Chondrocyte (in vitro differentiated cells): Measurements from ENCODE around the gene TTC28. TPM values are rescaled to one million over a fixed set of nuclear protein-coding genes. Genes with fewer than 3 reads are reported as not detected.
A peak's percentile ranks its signal among the peaks of the same experiment; 100 is the strongest.

Experiments
- DNase-seq: peaks from one replicate; pipeline ENCODE4 v3.0.0; 2021; ENCODE audit warnings: mixed read lengths, low spot score
- H3K27ac Mint-ChIP-seq: one replicate; pipeline ENCODE4 v1.8.0; 2021; ENCODE audit warnings: mild to moderate bottlenecking, moderate library complexity, mixed read lengths; ENCODE audit not compliant: unreplicated experiment
- H3K27me3 Mint-ChIP-seq: 2 replicates; pipeline ENCODE4 v1.8.0; 2021; ENCODE audit warnings: low read depth, mixed read lengths
- H3K36me3 Mint-ChIP-seq: 2 replicates; pipeline ENCODE4 v1.8.0; 2021; ENCODE audit warnings: low read depth, mixed read lengths
- H3K4me1 Mint-ChIP-seq: 2 replicates; pipeline ENCODE4 v1.8.0; 2021; ENCODE audit warnings: low read depth, mild to moderate bottlenecking, mixed read lengths
- H3K4me3 Mint-ChIP-seq: one replicate; pipeline ENCODE4 v1.8.0; 2021; ENCODE audit warnings: mild to moderate bottlenecking, moderate library complexity, mixed read lengths; ENCODE audit not compliant: unreplicated experiment
- H3K9me3 Mint-ChIP-seq: 2 replicates; pipeline ENCODE4 v1.8.0; 2021; ENCODE audit warnings: low read depth, mixed read lengths
- total RNA-seq: library from RNA; stranded (reverse); gene quantifications from 3 replicates; pipeline ENCODE4 v1.2.1, GENCODE V29; 2021
- TF ChIP-seq, protein P1 (sequence below): fragments of 200-600 bp; sonication (generic); IDR thresholded peaks from 2 replicates; pipeline ENCODE4 v1.5.0; 2021; ENCODE audit warnings: antibody characterized with exemption, mild to moderate bottlenecking, moderate library complexity

Gene TTC28
- total RNA-seq, 1 donor from 2014 or later, result 38.3 TPM

DNA sequence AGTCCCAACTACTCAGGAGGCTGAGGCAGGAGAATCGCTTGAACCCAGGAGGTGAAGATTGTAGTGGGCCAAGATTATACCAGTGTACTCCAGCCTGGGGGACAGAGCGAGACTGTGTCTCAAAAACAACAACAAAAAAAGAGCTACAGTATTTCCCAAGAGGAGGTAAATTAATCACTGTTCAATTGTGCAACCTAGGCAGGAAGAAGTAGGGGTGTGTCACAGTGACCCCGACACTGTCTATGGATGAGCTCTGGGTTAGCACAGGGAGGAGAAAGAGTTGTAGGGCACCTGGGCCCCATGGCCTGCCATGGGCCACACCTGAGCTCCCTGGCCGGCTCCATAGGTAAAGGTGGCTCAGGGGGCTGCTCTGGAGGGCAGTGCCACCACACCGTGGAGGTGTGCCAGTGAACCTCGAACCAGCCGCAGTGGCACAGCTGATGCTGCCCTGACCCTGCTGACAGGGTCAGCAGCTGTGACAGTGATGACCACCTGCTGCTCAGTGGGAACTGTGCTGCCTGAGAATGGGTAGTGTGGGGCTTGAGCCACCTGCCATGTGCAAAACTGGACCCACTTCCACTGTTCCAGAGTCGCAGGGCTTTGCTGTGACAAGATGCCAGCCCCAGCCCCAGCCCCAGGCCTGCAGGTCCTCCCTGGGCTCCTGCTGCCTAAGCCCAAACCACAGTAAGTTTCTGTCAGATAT is 676.6 kb downstream of the TTC28 start:
- Mint-ChIP-seq H3K4me1 (peaks cover 14% of the 10 kb centered on the region), H3K9me3 (no peaks in the 10 kb centered on the region), H3K27me3 (no peaks in the 10 kb centered on the region), H3K4me3 (no peak overlapping the region), H3K27ac (no peak overlapping the region), H3K36me3 (peaks cover 7% of the 10 kb centered on the region)
- TF ChIP-seq, protein P1, sequence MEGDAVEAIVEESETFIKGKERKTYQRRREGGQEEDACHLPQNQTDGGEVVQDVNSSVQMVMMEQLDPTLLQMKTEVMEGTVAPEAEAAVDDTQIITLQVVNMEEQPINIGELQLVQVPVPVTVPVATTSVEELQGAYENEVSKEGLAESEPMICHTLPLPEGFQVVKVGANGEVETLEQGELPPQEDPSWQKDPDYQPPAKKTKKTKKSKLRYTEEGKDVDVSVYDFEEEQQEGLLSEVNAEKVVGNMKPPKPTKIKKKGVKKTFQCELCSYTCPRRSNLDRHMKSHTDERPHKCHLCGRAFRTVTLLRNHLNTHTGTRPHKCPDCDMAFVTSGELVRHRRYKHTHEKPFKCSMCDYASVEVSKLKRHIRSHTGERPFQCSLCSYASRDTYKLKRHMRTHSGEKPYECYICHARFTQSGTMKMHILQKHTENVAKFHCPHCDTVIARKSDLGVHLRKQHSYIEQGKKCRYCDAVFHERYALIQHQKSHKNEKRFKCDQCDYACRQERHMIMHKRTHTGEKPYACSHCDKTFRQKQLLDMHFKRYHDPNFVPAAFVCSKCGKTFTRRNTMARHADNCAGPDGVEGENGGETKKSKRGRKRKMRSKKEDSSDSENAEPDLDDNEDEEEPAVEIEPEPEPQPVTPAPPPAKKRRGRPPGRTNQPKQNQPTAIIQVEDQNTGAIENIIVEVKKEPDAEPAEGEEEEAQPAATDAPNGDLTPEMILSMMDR, result no peak
- no peak for DNase-seq

DNA sequence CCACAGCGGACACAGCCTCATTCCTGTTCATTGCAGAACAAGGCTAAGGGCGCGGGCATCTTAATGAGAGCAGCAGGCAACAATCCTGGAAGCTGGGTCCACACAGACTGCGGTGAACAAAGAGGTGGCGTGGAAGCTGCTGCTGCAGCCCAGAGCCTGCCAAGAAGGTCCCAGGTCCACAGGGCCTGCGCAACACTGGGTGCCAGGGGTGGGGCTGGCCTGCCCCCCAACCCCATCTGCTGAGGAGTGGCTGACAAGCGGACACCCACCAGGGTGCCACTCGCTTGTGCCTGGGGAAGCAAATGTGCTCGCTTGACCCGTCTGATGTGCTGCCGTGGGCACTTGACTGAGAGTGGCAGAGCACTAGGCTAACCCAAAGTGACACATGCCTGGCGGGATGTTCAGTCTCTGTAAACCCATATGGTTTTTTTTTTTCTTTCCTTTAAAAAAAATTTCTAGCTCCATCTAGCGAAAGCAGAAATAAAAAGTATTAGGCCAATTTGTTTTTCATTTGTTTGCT is 677.4 kb downstream of the TTC28 start:
- Mint-ChIP-seq H3K4me3 (no peak overlapping the region), H3K9me3 (no peaks in the 10 kb centered on the region), H3K4me1 (peaks cover 21% of the 10 kb centered on the region), H3K27ac (no peak overlapping the region), H3K36me3 (peaks cover 10% of the 10 kb centered on the region), H3K27me3 (no peaks in the 10 kb centered on the region)
- DNase-seq, result no peak
- TF ChIP-seq, protein P1, result no peak

DNA sequence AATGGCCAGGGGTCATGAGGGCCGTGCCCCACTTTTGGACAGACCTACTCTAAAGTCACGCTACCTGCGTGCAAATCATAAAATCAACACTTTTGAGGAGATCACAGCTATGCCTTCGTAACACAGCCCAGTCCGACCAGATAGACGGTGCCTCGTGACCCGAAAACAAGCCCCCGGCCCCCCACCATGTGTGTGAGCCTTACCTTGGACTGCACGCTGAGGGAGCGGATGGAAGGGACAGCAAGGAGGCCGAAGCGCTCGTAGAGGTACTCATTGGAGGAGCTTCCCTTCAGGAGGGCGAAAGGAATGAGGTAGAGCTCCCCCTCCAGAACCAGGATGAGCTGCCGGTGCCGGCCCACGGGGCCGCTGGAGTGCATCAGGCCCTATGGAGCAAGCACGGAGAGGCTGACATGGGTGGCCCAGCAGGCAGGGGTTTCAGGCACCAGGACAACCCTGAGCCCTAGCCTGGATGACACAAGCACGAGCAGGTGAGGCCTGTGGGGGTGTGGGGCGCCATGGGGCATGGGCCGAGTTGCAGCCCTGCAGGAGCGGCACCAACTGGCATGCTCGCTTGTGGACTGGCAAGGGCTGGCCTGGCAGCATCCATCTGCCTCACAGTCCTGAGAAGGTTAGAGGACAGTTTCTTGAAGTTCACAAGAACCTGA is 678.3 kb downstream of the TTC28 start:
- H3K36me3 Mint-ChIP-seq, result peaks cover 11% of the 10 kb centered on the region
- no peak overlapping the region for H3K27ac Mint-ChIP-seq
- TF ChIP-seq, protein P1, result no peak
- H3K27me3 Mint-ChIP-seq, result no peaks in the 10 kb centered on the region
- peaks cover 16% of the 10 kb centered on the region for H3K4me1 Mint-ChIP-seq
- H3K9me3 Mint-ChIP-seq, result no peaks in the 10 kb centered on the region
- H3K4me3 Mint-ChIP-seq, result no peak overlapping the region
- no peak for DNase-seq

DNA sequence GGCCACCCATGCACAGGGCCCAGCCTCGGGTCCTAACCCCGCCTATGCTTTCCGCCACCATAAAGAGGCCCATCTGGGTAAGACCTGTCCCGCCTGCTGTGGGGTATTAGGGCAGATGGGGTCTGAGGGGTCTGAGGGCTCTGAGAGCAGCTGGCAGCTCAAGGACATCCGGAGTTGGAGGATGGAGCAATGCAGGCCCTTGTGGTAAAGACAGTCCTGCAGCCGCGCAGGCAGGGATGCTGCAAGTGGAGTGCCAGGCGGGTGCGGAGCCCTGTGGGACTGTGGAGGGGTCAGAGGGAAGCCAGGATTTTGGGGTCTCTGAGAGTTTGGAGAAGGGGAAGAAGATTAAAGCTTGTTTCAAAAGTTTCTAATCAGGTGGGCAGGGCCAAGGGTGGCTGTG is 679.3 kb downstream of the TTC28 start:
- Mint-ChIP-seq H3K4me1 (peaks cover 9% of the 10 kb centered on the region), H3K27me3 (no peaks in the 10 kb centered on the region), H3K27ac (no peak overlapping the region), H3K4me3 (no peak overlapping the region), H3K36me3 (peaks cover 14% of the 10 kb centered on the region), H3K9me3 (no peaks in the 10 kb centered on the region)
- DNase-seq, result peak; percentile 61
- TF ChIP-seq, protein P1, result no peak

DNA sequence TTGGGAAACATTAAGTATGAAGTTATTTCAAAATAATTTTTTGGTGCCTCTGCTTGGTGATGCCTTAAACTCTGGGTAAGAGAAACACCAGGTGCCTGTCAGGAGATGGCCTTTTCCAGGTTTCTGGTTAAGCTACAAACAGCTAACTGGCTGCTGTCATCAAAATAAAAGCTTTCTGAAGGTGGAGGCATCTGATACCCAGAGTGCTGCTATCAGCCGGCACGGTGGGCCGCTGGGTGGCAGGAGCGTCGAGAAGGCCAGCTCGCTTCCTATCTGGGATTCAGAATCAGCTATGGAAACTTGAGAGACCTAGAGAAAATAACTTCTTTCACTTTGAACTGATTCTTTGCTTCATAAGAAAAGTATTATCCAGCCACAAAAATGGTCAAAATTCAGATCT is 679.8 kb downstream of the TTC28 start:
- H3K36me3 Mint-ChIP-seq, result peaks cover 17% of the 10 kb centered on the region
- no peaks in the 10 kb centered on the region for H3K27me3 Mint-ChIP-seq
- no peak overlapping the region for H3K4me3 Mint-ChIP-seq
- H3K27ac Mint-ChIP-seq, result no peak overlapping the region
- TF ChIP-seq, protein P1, result no peak
- H3K4me1 Mint-ChIP-seq, result peaks cover 9% of the 10 kb centered on the region
- DNase-seq, result peak; percentile 21
- no peaks in the 10 kb centered on the region for H3K9me3 Mint-ChIP-seq
